CD4-positive, alpha-beta T cell (primary cell): ENCODE results near the gene PIGX. TPM values are rescaled to one million over a fixed set of nuclear protein-coding genes. Genes with fewer than 3 reads are reported as not detected.

Experiments used
- ATAC-seq: fragments of 200-7000 bp; cut with Tn5 transposase; one replicate; pipeline ENCODE4 v1.10.0; 2022; ENCODE audit warnings: mild to moderate bottlenecking; ENCODE audit not compliant: poor library complexity
- CTCF ChIA-PET: fragments of 350-600 bp; sonication (Branson Sonifier 250); formaldehyde crosslinking; loops from one replicate; lab custom pipeline; 2021; ENCODE audit warnings: antibody characterized with exemption, inconsistent platforms; lab: Charles Lee
- POLR2A ChIA-PET: fragments of 350-600 bp; sonication (Branson Sonifier 250); formaldehyde crosslinking; loops from one replicate; lab custom pipeline; 2021; ENCODE audit warnings: antibody characterized with exemption, inconsistent platforms; lab: Charles Lee
- DNase-seq, 14 experiments: peaks; one replicate each; pipeline ENCODE4 v3.0.0-alpha.2; 2013 to 2020; ENCODE audit warnings: mixed read lengths in 2 of 14
- H3K27ac ChIP-seq, 2 donors: one replicate each; pipeline versions ENCODE4 v1.5.1 to v1.7.0; 2013; ENCODE audit warnings: low read length in 2 of 2, low read depth in 1 of 2, mild to moderate bottlenecking in 1 of 2
- H3K27me3 ChIP-seq, 2 experiments: 1 replicate in 1 of 2; 2 replicates in 1 of 2; pipeline versions ENCODE4 v1.6.1 to v1.7.0; 2013; ENCODE audit warnings: low read length in 2 of 2, control low read depth in 1 of 2, mild to moderate bottlenecking in 1 of 2, moderate library complexity in 1 of 2; ENCODE audit not compliant: insufficient read depth in 2 of 2, control insufficient read depth in 1 of 2
- H3K36me3 ChIP-seq: one replicate; pipeline ENCODE4 v1.6.1; 2013; ENCODE audit warnings: low read length, control low read depth; ENCODE audit not compliant: insufficient read depth
- H3K4me1 ChIP-seq: one replicate; pipeline ENCODE4 v1.6.1; 2013; ENCODE audit warnings: low read length, control low read depth; ENCODE audit not compliant: insufficient read depth
- H3K4me3 ChIP-seq: one replicate; pipeline ENCODE4 v1.5.1; 2013; ENCODE audit warnings: mild to moderate bottlenecking, low read length, moderate library complexity
- H3K9me3 ChIP-seq, 2 experiments: 1 replicate in 1 of 2; 2 replicates in 1 of 2; pipeline versions ENCODE4 v1.6.1 to v1.7.0; 2013; ENCODE audit warnings: low read length in 2 of 2, mild to moderate bottlenecking in 2 of 2, control low read depth in 1 of 2, moderate library complexity in 1 of 2; ENCODE audit not compliant: control insufficient read depth in 1 of 2, insufficient read depth in 1 of 2
- H3K27ac Mint-ChIP-seq: one replicate; pipeline ENCODE4 v1.8.0; 2020; ENCODE audit warnings: mixed read lengths
- H3K27me3 Mint-ChIP-seq: one replicate; pipeline ENCODE4 v1.8.0; 2021; ENCODE audit warnings: mixed read lengths
- H3K36me3 Mint-ChIP-seq: one replicate; pipeline ENCODE4 v1.8.0; 2021; ENCODE audit warnings: low read depth, mixed read lengths
- H3K4me1 Mint-ChIP-seq: one replicate; pipeline ENCODE4 v1.8.0; 2021; ENCODE audit warnings: low read depth, mixed read lengths
- H3K4me3 Mint-ChIP-seq: one replicate; pipeline ENCODE4 v1.8.0; 2020; ENCODE audit warnings: mild to moderate bottlenecking, mixed read lengths
- H3K9me3 Mint-ChIP-seq: one replicate; pipeline ENCODE4 v1.8.0; 2020; ENCODE audit warnings: mixed read lengths
- intact Hi-C, 2 experiments: fragments of 100-400 bp; cut with DNase I in 1 of 2; cut with micrococcal nuclease in 1 of 2; formaldehyde crosslinking; loops; one replicate each; pipeline versions ENCODE4 v1.15.1 to v1.9.0; 2023 to 2025; cut with DNase I, micrococcal nuclease
- total RNA-seq, 174 experiments: library from RNA in 2 of 174; stranded (reverse) in 2 of 174; gene quantifications; one replicate each; pipeline ENCODE4 v1.2.3 and lab custom pipeline; 2021 to 2026
- TF ChIP-seq, protein P1 (sequence below): fragments of 200-600 bp; IDR thresholded peaks from one replicate; pipeline ENCODE4 v1.8.0; 2022; ENCODE audit warnings: antibody characterized with exemption, mild to moderate bottlenecking

PIGX gene
- total RNA-seq, 2 experiments from 2014 or later = 13.3 to 13.9 TPM

DNA sequence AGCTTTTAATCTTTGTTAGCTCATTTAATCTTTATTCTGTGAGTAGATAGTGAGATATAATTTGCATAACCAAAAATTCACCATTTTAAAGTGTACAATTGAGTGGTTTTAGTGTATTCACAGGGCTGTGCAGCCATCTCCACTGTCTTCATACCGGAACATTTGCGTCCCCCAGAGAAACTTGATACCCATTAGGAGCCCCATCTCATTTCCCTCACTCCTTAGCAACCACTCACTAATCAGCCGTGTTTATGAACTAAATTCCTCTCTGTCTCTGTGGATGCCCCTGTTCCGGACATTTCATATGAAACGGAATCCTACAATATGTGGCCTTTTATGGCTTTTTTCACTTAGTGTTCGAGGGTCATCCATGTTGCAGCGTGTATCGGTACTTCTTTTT lies 65.7 kb downstream of the PIGX start:
- Histone ChIP-seq H3K27me3 (no peaks in the 10 kb centered on the region), H3K36me3 (peaks cover 22% of the 10 kb centered on the region), H3K4me1 (peaks cover 14% of the 10 kb centered on the region), H3K9me3 (peaks cover 0 to 4% of the 10 kb centered on the region in 2 experiments), H3K27ac (no peak overlapping the region), H3K4me3 (no peak overlapping the region)
- intact Hi-C loops = no loop called here
- DNase-seq (no peak), ATAC-seq (no peak)
- TF ChIP-seq, protein P1, sequence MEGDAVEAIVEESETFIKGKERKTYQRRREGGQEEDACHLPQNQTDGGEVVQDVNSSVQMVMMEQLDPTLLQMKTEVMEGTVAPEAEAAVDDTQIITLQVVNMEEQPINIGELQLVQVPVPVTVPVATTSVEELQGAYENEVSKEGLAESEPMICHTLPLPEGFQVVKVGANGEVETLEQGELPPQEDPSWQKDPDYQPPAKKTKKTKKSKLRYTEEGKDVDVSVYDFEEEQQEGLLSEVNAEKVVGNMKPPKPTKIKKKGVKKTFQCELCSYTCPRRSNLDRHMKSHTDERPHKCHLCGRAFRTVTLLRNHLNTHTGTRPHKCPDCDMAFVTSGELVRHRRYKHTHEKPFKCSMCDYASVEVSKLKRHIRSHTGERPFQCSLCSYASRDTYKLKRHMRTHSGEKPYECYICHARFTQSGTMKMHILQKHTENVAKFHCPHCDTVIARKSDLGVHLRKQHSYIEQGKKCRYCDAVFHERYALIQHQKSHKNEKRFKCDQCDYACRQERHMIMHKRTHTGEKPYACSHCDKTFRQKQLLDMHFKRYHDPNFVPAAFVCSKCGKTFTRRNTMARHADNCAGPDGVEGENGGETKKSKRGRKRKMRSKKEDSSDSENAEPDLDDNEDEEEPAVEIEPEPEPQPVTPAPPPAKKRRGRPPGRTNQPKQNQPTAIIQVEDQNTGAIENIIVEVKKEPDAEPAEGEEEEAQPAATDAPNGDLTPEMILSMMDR = no peak
- H3K36me3 Mint-ChIP-seq = peaks cover 57% of the 10 kb centered on the region
- no peaks in the 10 kb centered on the region for H3K27me3 Mint-ChIP-seq
- ChIA-PET CTCF (no interaction called here), POLR2A (no interaction called here)
- no peak overlapping the region for H3K4me3 Mint-ChIP-seq
- H3K9me3 Mint-ChIP-seq = no peaks in the 10 kb centered on the region
- H3K4me1 Mint-ChIP-seq = peaks cover 66% of the 10 kb centered on the region
- H3K27ac Mint-ChIP-seq = peak overlapping the region; percentile 35

DNA sequence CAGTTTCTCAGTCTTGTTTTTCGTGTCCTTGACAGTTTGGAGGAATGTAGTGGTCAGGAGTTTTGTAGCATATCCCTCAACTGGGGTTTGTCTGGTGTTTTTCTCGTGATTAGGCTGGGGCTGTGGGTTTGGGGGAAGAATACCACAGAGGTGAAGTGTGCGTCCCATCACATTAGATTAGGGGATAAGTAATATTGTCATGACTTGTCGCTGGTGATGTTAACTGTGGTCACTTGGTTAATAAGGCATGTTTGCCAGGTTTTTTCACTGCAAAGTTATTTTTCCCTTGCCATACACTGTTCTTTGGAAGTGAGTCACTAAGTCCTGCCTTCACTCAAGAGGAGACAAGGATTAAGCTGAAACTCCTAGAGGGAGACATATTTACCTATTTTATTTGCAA lies 66.6 kb downstream of the PIGX start:
- ChIA-PET POLR2A (no interaction called here), CTCF (interaction anchor here (1.5 kb wide), 1 partner anchor 9 kb away, joined by 3 read pairs; no protein-coding TSS in a partner anchor)
- TF ChIP-seq, protein P1 = no peak
- intact Hi-C loops = no loop called here
- DNase-seq = no peak
- no peaks in the 10 kb centered on the region for H3K9me3 Mint-ChIP-seq
- peaks cover 0 to 4% of the 10 kb centered on the region in 2 experiments for H3K9me3 ChIP-seq
- no peaks in the 10 kb centered on the region for H3K27me3 Mint-ChIP-seq
- H3K27ac Mint-ChIP-seq = peak overlapping the region; percentile 35
- no peak for ATAC-seq
- no peaks in the 10 kb centered on the region for H3K27me3 ChIP-seq
- H3K27ac ChIP-seq = no peak overlapping the region
- peaks cover 31% of the 10 kb centered on the region for H3K36me3 ChIP-seq
- H3K4me1 ChIP-seq = peaks cover 10% of the 10 kb centered on the region
- H3K4me3 ChIP-seq = no peak overlapping the region
- peaks cover 66% of the 10 kb centered on the region for H3K36me3 Mint-ChIP-seq
- peaks cover 60% of the 10 kb centered on the region for H3K4me1 Mint-ChIP-seq
- no peak overlapping the region for H3K4me3 Mint-ChIP-seq

DNA sequence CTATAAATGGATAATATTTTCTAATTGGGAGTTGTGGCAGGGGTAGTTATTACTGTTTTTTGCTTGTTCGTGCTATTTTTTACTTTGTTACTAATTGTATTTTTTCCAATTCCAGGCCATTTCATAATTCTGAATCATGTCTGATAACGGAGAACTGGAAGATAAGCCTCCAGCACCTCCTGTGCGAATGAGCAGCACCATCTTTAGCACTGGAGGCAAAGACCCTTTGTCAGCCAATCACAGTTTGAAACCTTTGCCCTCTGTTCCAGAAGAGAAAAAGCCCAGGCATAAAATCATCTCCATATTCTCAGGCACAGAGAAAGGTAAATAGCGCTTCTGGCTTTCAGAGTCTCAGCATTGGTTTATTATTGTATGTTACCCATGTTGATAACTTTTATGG lies 70.3 kb downstream of the PIGX start:
- Histone ChIP-seq H3K27ac (no peak overlapping the region), H3K4me3 (no peak overlapping the region), H3K4me1 (peaks cover 4% of the 10 kb centered on the region), H3K36me3 (peaks cover 50% of the 10 kb centered on the region), H3K27me3 (no peaks in the 10 kb centered on the region), H3K9me3 (peaks cover 0 to 4% of the 10 kb centered on the region in 2 experiments)
- no peak for ATAC-seq
- Mint-ChIP-seq H3K27ac (no peak overlapping the region), H3K4me1 (peaks cover 40% of the 10 kb centered on the region), H3K36me3 (peaks cover 83% of the 10 kb centered on the region), H3K27me3 (no peaks in the 10 kb centered on the region), H3K4me3 (no peak overlapping the region), H3K9me3 (no peaks in the 10 kb centered on the region)
- TF ChIP-seq, protein P1 = no peak
- no peak for DNase-seq
- CTCF ChIA-PET = no interaction called here
- intact Hi-C loops = loop anchor here in 1 of 2 experiments (10.0 kb wide), 1 partner anchor 68 kb away; the partner anchor contains the start of genes CEP19 and PIGX
- POLR2A ChIA-PET = interaction anchor here (0.6 kb wide), 2 partner anchors 9 to 150 kb away, joined by 3 read pairs; no protein-coding TSS in a partner anchor

Other genes starting within 250 kb of the PIGX start
- 10 to 100 TPM; 26.1 to 27.4 TPM for gene RNF168, start 208.6 kb upstream of the PIGX start, total RNA-seq
- not detected for gene SMCO1, start 197.0 kb upstream of the PIGX start, total RNA-seq
- 10 to 100 TPM; 18.4 to 20.9 TPM for gene WDR53, start 143.8 kb upstream of the PIGX start, total RNA-seq
- gene FBXO45, start 143.7 kb upstream of the PIGX start, total RNA-seq = 1 to 10 TPM; 5.4 to 6.0 TPM
- gene NRROS, start 72.7 kb upstream of the PIGX start, total RNA-seq = 1 to 10 TPM; 7.4 to 8.4 TPM
- gene CEP19, start 127 bp upstream of the PIGX start, total RNA-seq = under 1 TPM; 0.36 to 0.64 TPM
- 10 to 100 TPM; 36.2 to 41.7 TPM for gene PAK2, start 27.5 kb downstream of the PIGX start, total RNA-seq
- gene SENP5, start 155.5 kb downstream of the PIGX start, total RNA-seq = 10 to 100 TPM; 62.7 to 64.7 TPM
- gene NCBP2, start 230.2 kb downstream of the PIGX start, total RNA-seq = 10 to 100 TPM; 41.4 to 44.6 TPM